ENCODE results near the gene ANKRD22. TPM values are rescaled to one million over a fixed set of nuclear protein-coding genes. Genes with fewer than 3 reads are reported as not detected.

The ANKRD22 gene
- total and polyA plus RNA-seq, 10 of the 15 experiments (the other 5 are each of a cell fraction or from before 2014, with no cell fraction given) = 0.30 to 1.3 (median 0.71) TPM

GRCh38 chr10:88827671-88828070 lies 24.0 kb downstream of the ANKRD22 start:
- no peak for TF ChIP-seq HDGF (IDR thresholded peaks at IDR 0.05)
- no peak for TF ChIP-seq MYC (IDR thresholded peaks at IDR 0.05; ENCODE audit: insufficient read depth, insufficient read length, insufficient replicate concordance, low read length, severe bottlenecking)
- no peak for TF ChIP-seq ATF7 (IDR thresholded peaks at IDR 0.05; ENCODE audit: low read depth)
- no peak for TF ChIP-seq POLR2AphosphoS5 (IDR thresholded peaks at IDR 0.05; ENCODE audit: low read length)
- TF ChIP-seq CBX5 (IDR thresholded peaks at IDR 0.05; ENCODE audit: low read depth) = no peak
- no peak for TF ChIP-seq IKZF2 (IDR thresholded peaks at IDR 0.05)
- no peak for TF ChIP-seq E2F4 (IDR thresholded peaks at IDR 0.05; ENCODE audit: low read depth, low read length)
- TF ChIP-seq CTCF (IDR thresholded peaks at IDR 0.05 in 2 of 3, conservative IDR thresholded peaks at IDR 0.05 in 1 of 3; ENCODE audit: control insufficient read depth in 2 of 3, extremely low read depth in 1 of 3, insufficient read depth in 1 of 3, low read depth in 3 of 3, low read length in 3 of 3) = no peak
- Histone ChIP-seq H4K20me1 (ENCODE audit: control insufficient read depth, insufficient read depth) (no peaks in the 10 kb centered on the region), H3K79me2 (ENCODE audit: control insufficient read depth, insufficient read depth, low read length) (no peaks in the 10 kb centered on the region), H3K27ac (ENCODE audit: control insufficient read depth, insufficient read depth) (no peak overlapping the region), H2AFZ (ENCODE audit: control insufficient read depth, low read depth, low read length) (no peak overlapping the region), H3K4me1 (ENCODE audit: control insufficient read depth, insufficient read depth, low read length) (0 out of 2 replicates have a peak, but pooled peaks cover 3% of the 10 kb centered on the region), H3K4me3 (no peak overlapping the region), H3K27me3 (replicated peaks in 1 of 2; ENCODE audit: control insufficient read depth in 2 of 2, insufficient read depth in 2 of 2, low read length in 1 of 2) (no peaks in the 10 kb centered on the region), H3K36me3 (ENCODE audit: control insufficient read depth in 2 of 2, insufficient read depth in 2 of 2, low read length in 1 of 2) (no peaks in the 10 kb centered on the region), H3K4me2 (ENCODE audit: control insufficient read depth, insufficient read depth) (no peak overlapping the region), H3K9me3 (replicated peaks; ENCODE audit: control insufficient read depth, insufficient read depth, low read length) (no peaks in the 10 kb centered on the region), H3K9ac (ENCODE audit: control insufficient read depth, insufficient read depth, low read length) (no peak overlapping the region)
- in situ Hi-C loops (cut with MboI) (no loop called here), intact Hi-C loops (cut with micrococcal nuclease; ENCODE audit: unreplicated experiment) (no loop called here)
- FAIRE-seq = no peak
- RAD21 ChIA-PET (ENCODE audit: unreplicated experiment) = interaction anchor here (1.0 to 2.1 kb wide), 4 partner anchors 9 to 105 kb away, joined by 3 to 14 read pairs (median 8); no protein-coding TSS in a partner anchor
- no peak; the same call in 2 of the 3 replicates for ATAC-seq
- POLR2A ChIA-PET = no interaction called here
- no peak for DNase-seq (ENCODE audit: low read depth, low spot score)
- SMC1A ChIA-PET (ENCODE audit: uncharacterized antibody, unreplicated experiment) = interaction anchor here (1.1 to 18.0 kb wide), 10 partner anchors 9 to 541 kb away, joined by 3 to 575 read pairs (median 4); no protein-coding TSS in a partner anchor
- CTCF ChIA-PET = interaction anchor here (0.7 to 22.7 kb wide), 10 partner anchors 9 to 390 kb away, joined by 3 to 895 read pairs (median 5); no protein-coding TSS in a partner anchor
- 98% methylated on average over 2 of the region's 2 CpGs for WGBS (ENCODE audit: insufficient coverage, insufficient replicate concordance, low lambda C conversion rate, missing lambda C conversion rate)
- no TSS peak for BruUV-seq (replicated peaks)

All from GM12878 (cell line).